ENCODE data around the gene OR2C3. TPM values are rescaled to one million over a fixed set of nuclear protein-coding genes. Genes with fewer than 3 reads are reported as not detected.
A peak's percentile ranks its signal among the peaks of the same experiment; 100 is the strongest.
"Not testable (repeated sequence)": the region's sequence is repeated elsewhere in the genome, so short reads cannot be mapped to it uniquely, and the experiment has no call there.

Gene OR2C3
- polyA plus RNA-seq, 3 donors = 0.23 to 0.99 (median 0.90) TPM

- DNase-seq = no peak
Measured at GRCh38 chr1:247517795-247518612, 18.2 kb downstream of the OR2C3 start.

GRCh38 chr1:247506831-247507230, 29.4 kb downstream of the OR2C3 start:
- no peak for DNase-seq

- no peak for DNase-seq
Measured at GRCh38 chr1:247500865-247501264, 35.4 kb downstream of the OR2C3 start.

- no peak for DNase-seq
Measured at GRCh38 chr1:247496581-247497285, 39.5 kb downstream of the OR2C3 start.

GRCh38 chr1:247494767-247495166, 41.5 kb downstream of the OR2C3 start:
- no peak for DNase-seq

GRCh38 chr1:247493106-247493505, 43.1 kb downstream of the OR2C3 start:
- no peak for DNase-seq

- DNase-seq = no peak
Measured at GRCh38 chr1:247491328-247491727, 44.9 kb downstream of the OR2C3 start.

- peak; percentile 15 for DNase-seq
Measured at GRCh38 chr1:247487057-247487456, 49.2 kb downstream of the OR2C3 start.

GRCh38 chr1:247482747-247483146, 53.5 kb downstream of the OR2C3 start:
- no peak for DNase-seq

- not testable (repeated sequence) for DNase-seq
Measured at GRCh38 chr1:247476328-247477058, 59.7 kb downstream of the OR2C3 start.

GRCh38 chr1:247475793-247476192, 60.4 kb downstream of the OR2C3 start:
- DNase-seq = no peak

Other genes starting within 250 kb of the OR2C3 start
- gene ZNF496, start 204.6 kb downstream of the OR2C3 start, polyA plus RNA-seq (ENCODE audit: insufficient read length in 3 of 3) = 10 to 100 TPM; 36.5 to 52.7 (median 39.6) TPM
- gene NLRP3, start 120.3 kb downstream of the OR2C3 start, polyA plus RNA-seq (ENCODE audit: insufficient read length in 3 of 3) = under 1 TPM; 0.83 to 0.94 (median 0.88) TPM
- under 1 TPM in 2 of 3 donors, not detected in 1; 0.05 to 0.06 TPM for gene OR2B11, start 78.3 kb downstream of the OR2C3 start, polyA plus RNA-seq (ENCODE audit: insufficient read length in 3 of 3)
- 1 to 10 TPM in 1 of 3 donors, under 1 TPM in 2; 0.38 to 1.3 (median 0.58) TPM for gene GCSAML, start 12.7 kb upstream of the OR2C3 start, polyA plus RNA-seq (ENCODE audit: insufficient read length in 3 of 3)
- gene OR2G2, start 51.9 kb upstream of the OR2C3 start, polyA plus RNA-seq (ENCODE audit: insufficient read length in 3 of 3) = not detected
- gene OR2G3, start 69.1 kb upstream of the OR2C3 start, polyA plus RNA-seq (ENCODE audit: insufficient read length in 3 of 3) = not detected
- under 1 TPM in 1 of 3 donors, not detected in 2; 0.06 TPM for gene OR13G1, start 143.3 kb upstream of the OR2C3 start, polyA plus RNA-seq (ENCODE audit: insufficient read length in 3 of 3)
- not detected for gene OR6F1, start 180.2 kb upstream of the OR2C3 start, polyA plus RNA-seq (ENCODE audit: insufficient read length in 3 of 3)
- gene OR14K1, start 202.2 kb upstream of the OR2C3 start, polyA plus RNA-seq (ENCODE audit: insufficient read length in 3 of 3) = not detected
- gene OR14A2, start 211.7 kb upstream of the OR2C3 start, polyA plus RNA-seq (ENCODE audit: insufficient read length in 3 of 3) = not detected
- not detected for gene OR1C1, start 224.1 kb upstream of the OR2C3 start, polyA plus RNA-seq (ENCODE audit: insufficient read length in 3 of 3)